Spleen (tissue), 7 donors: ENCODE results near the gene PSMD2.

ENCODE experiments used
- CTCF ChIP-seq, 11 experiments: fragments of 200-600 bp in 7 of 11; fragments of 450-650 bp in 4 of 11; sonication (generic) in 4 of 11; IDR thresholded peaks in 8 of 11; conservative IDR thresholded peaks in 3 of 11; 1 replicate in 7 of 11; 2 replicates in 4 of 11; pipeline versions ENCODE4 v1.4.0 to v1.8.0; 2016 to 2021; ENCODE audit warnings: antibody characterized with exemption in 11 of 11, inconsistent platforms in 4 of 11, mild to moderate bottlenecking in 1 of 11
- POLR2A ChIP-seq, 3 donors: fragments of 450-650 bp; IDR thresholded peaks; one replicate each; pipeline ENCODE4 v1.5.1; 2017; ENCODE audit warnings: antibody characterized with exemption in 3 of 3, mild to moderate bottlenecking in 1 of 3
- POLR2AphosphoS5 ChIP-seq, 3 donors: sonication (generic); formaldehyde crosslinking; IDR thresholded peaks; one replicate each; pipeline ENCODE4 v1.5.1; 2017; ENCODE audit warnings: antibody characterized with exemption in 3 of 3
- donor health status: DM: no; HTN: no; CAD: no; lungs with moderate emphysema.
- donor health status: DM: no; HTN: no; CAD: no.
- donor health status: DM: no; HTN: no; CAD: no.

- no peak for TF ChIP-seq CTCF (IDR thresholded peaks at IDR 0.05 in 8 of 11, conservative IDR thresholded peaks at IDR 0.05 in 3 of 11)
- TF ChIP-seq POLR2AphosphoS5 (IDR thresholded peaks at IDR 0.05), result no peak
- no peak for TF ChIP-seq POLR2A (IDR thresholded peaks at IDR 0.05)
Observed at GRCh38 chr3:184315871-184316661, 17.0 kb downstream of the PSMD2 start.
